ENCODE measurements around the gene NR1I3. TPM values are rescaled to one million over a fixed set of nuclear protein-coding genes. Genes with fewer than 3 reads are reported as not detected.

NR1I3 gene
- total and polyA plus RNA-seq, 2 of the 13 experiments (the other 11 are each of a cell fraction or from before 2014, with no cell fraction given), result 0.62 to 0.95 TPM

GRCh38 chr1:161238039-161238473 lies at the start of gene NR1I3 (continued):
- TF ChIP-seq ZUFSP (CRISPR knock-in tag; IDR thresholded peaks at IDR 0.05; ENCODE audit: borderline replicate concordance) (no peak), PRDM15 (CRISPR knock-in tag; IDR thresholded peaks at IDR 0.05) (no peak), ZNF549 (CRISPR knock-in tag; IDR thresholded peaks at IDR 0.05) (no peak), ZNF543 (CRISPR knock-in tag; IDR thresholded peaks at IDR 0.05) (no peak), TEAD3 (CRISPR knock-in tag; optimal IDR thresholded peaks at IDR 0.05; ENCODE audit: borderline replicate concordance) (peak; percentile 76), ZNF747 (CRISPR knock-in tag; IDR thresholded peaks at IDR 0.05; ENCODE audit: borderline replicate concordance) (0 out of 2 replicates have a peak, but pooled peaks have one; percentile 59), CAMTA2 (CRISPR knock-in tag; IDR thresholded peaks at IDR 0.05; ENCODE audit: borderline replicate concordance) (no peak), ZNF512 (CRISPR knock-in tag; IDR thresholded peaks at IDR 0.05) (no peak), ZNF367 (CRISPR knock-in tag; IDR thresholded peaks at IDR 0.05; ENCODE audit: borderline replicate concordance) (no peak), HINFP (CRISPR knock-in tag; IDR thresholded peaks at IDR 0.05; ENCODE audit: low read depth) (no peak), SKIL (CRISPR knock-in tag; IDR thresholded peaks at IDR 0.05; ENCODE audit: borderline replicate concordance) (peak; percentile 56; the same call in 1 of the 2 replicates), MAFF (IDR thresholded peaks at IDR 0.05; ENCODE audit: low read depth, low read length) (no peak), JARID2 (CRISPR knock-in tag; IDR thresholded peaks at IDR 0.05; ENCODE audit: insufficient replicate concordance) (no peak), ZNF354B (CRISPR knock-in tag; IDR thresholded peaks at IDR 0.05) (no peak), SMYD3 (CRISPR knock-in tag; IDR thresholded peaks at IDR 0.05) (no peak), ZNF644 (CRISPR knock-in tag; IDR thresholded peaks at IDR 0.05; ENCODE audit: low read depth) (no peak), FUBP1 (CRISPR knock-in tag; IDR thresholded peaks at IDR 0.05; ENCODE audit: borderline replicate concordance) (no peak)
